D721Med (cell line): ENCODE measurements around the gene BICC1.

Experiments
- DNase-seq: peaks from one replicate; pipeline ENCODE4 v3.0.0; 2011; ENCODE audit warnings: low spot score; ENCODE audit not compliant: insufficient read length
- FAIRE-seq: peaks from 2 replicates; lab custom pipeline; 2011; peaks lifted over from hg19 to GRCh38; lab: Jason Lieb, UNC
- CTCF ChIP-seq: IDR thresholded peaks from 2 replicates; pipeline ENCODE4 v1.5.1; 2012; ENCODE audit warnings: mild to moderate bottlenecking, control low read depth; ENCODE audit not compliant: insufficient read depth; ENCODE audit errors: missing control alignments

The BICC1 gene

GRCh38 chr10:58557714-58558113 lies 45.0 kb downstream of the BICC1 start:
- TF ChIP-seq CTCF: no peak
- no peak for DNase-seq
- no peak for FAIRE-seq

- DNase-seq: no peak
- no peak for TF ChIP-seq CTCF
- no peak for FAIRE-seq
These were observed 47.4 kb downstream of the BICC1 start for GRCh38 chr10:58560068-58560467.

- TF ChIP-seq CTCF: no peak
- no peak for FAIRE-seq
- no peak for DNase-seq
These were observed 52.6 kb downstream of the BICC1 start for GRCh38 chr10:58565271-58565670.

- DNase-seq (no peak), FAIRE-seq (no peak)
- TF ChIP-seq CTCF: no peak
These were observed 55.0 kb downstream of the BICC1 start for GRCh38 chr10:58567652-58568051.

- no peak for DNase-seq
- no peak for TF ChIP-seq CTCF
- no peak for FAIRE-seq
These were observed 55.8 kb downstream of the BICC1 start for GRCh38 chr10:58568428-58568935.

GRCh38 chr10:58570307-58570723 lies 57.6 kb downstream of the BICC1 start:
- no peak for DNase-seq
- no peak for FAIRE-seq
- no peak for TF ChIP-seq CTCF

GRCh38 chr10:58570979-58571378 lies 58.3 kb downstream of the BICC1 start:
- no peak for FAIRE-seq

More at GRCh38 chr10:58570979-58571378, 58.3 kb downstream of the BICC1 start:
- TF ChIP-seq CTCF: no peak
- DNase-seq: no peak
